ENCODE data around the gene LRP1. TPM values are rescaled to one million over a fixed set of nuclear protein-coding genes. Genes with fewer than 3 reads are reported as not detected.

LRP1 gene
- total and polyA plus RNA-seq, 2 of the 13 experiments (the other 11 are each of a cell fraction or from before 2014, with no cell fraction given): 14.7 to 30.8 TPM

- H3K27me3 ChIP-seq (ENCODE audit: control insufficient read depth in 1 of 2, insufficient read depth in 2 of 2, low read length in 2 of 2): no peaks in the 10 kb centered on the region
- BruUV-seq (replicated peaks): TSS peak; percentile 18
- POLR2A ChIA-PET: interaction anchor here (0.8 to 4.7 kb wide), 5 partner anchors 31 to 69 kb away, joined by 3 to 36 read pairs (median 5); partner anchors contain the start of genes LRP1, SHMT2 and STAT6
- peaks cover 61 to 90% of the 10 kb centered on the region in 2 experiments for H3K36me3 ChIP-seq (replicated peaks in 1 of 2; ENCODE audit: control insufficient read depth in 1 of 2, insufficient read depth in 2 of 2, low read length in 2 of 2)
- no peak overlapping the region for H3K27ac ChIP-seq (ENCODE audit: extremely low read length, insufficient read depth, low read length)
- ATAC-seq: no peak
- 100% methylated on average over 14 of the region's 20 CpGs for WGBS (ENCODE audit: low lambda C conversion rate)
- no peak for DNase-seq (ENCODE audit: low spot score)
- H3K4me1 ChIP-seq (ENCODE audit: insufficient read depth, low read length): no peaks in the 10 kb centered on the region
- H3K9me3 ChIP-seq (ENCODE audit: low read length): no peaks in the 10 kb centered on the region
- CTCF ChIA-PET (ENCODE audit: low intra/inter-chr PET ratio, low total read pairs): no interaction called here
- in situ Hi-C loops (cut with HindIII; ENCODE audit: extremely low pct_ligation_motif_present, low pct_unique_long_range_greater_than_20kb): no loop called here
- no peaks in the 10 kb centered on the region for H3K79me2 ChIP-seq (ENCODE audit: insufficient read depth, low read length)
- H2AFZ ChIP-seq (ENCODE audit: low read length): no peak overlapping the region
- no peak overlapping the region for H3K4me2 ChIP-seq (ENCODE audit: low read depth, low read length)
- TF ChIP-seq ZNF564 (CRISPR knock-in tag; IDR thresholded peaks at IDR 0.05): no peak
- TF ChIP-seq AGO2 (optimal IDR thresholded peaks at IDR 0.05; ENCODE audit: low read depth, low read length): peak; percentile 81
- no peak for TF ChIP-seq ZNF10 (CRISPR knock-in tag; IDR thresholded peaks at IDR 0.05; ENCODE audit: borderline replicate concordance, low read depth)
- no peak overlapping the region for H3K9ac ChIP-seq (ENCODE audit: insufficient read depth, low read depth, low read length)
- intact Hi-C loops (cut with micrococcal nuclease; ENCODE audit: unreplicated experiment): no loop called here
- no peak for FAIRE-seq
- no peaks in the 10 kb centered on the region; the same call in 1 of the 2 replicates for H4K20me1 ChIP-seq (ENCODE audit: insufficient read depth, low read length)
- no peak overlapping the region for H3K4me3 ChIP-seq (replicated peaks in 1 of 3; ENCODE audit: insufficient read depth in 1 of 3, low read depth in 2 of 3, low read length in 3 of 3)
These were observed 52.2 kb downstream of the LRP1 start for GRCh38 chr12:57180321-57180989.

GRCh38 chr12:57181072-57181471 is 52.8 kb downstream of the LRP1 start:
- no peak for FAIRE-seq
- Histone ChIP-seq H2AFZ (ENCODE audit: low read length) (no peak overlapping the region), H3K4me1 (ENCODE audit: insufficient read depth, low read length) (no peaks in the 10 kb centered on the region), H3K27ac (ENCODE audit: extremely low read length, insufficient read depth, low read length) (no peak overlapping the region), H3K9ac (ENCODE audit: insufficient read depth, low read depth, low read length) (no peak overlapping the region), H4K20me1 (ENCODE audit: insufficient read depth, low read length) (no peaks in the 10 kb centered on the region; the same call in 1 of the 2 replicates), H3K79me2 (ENCODE audit: insufficient read depth, low read length) (no peaks in the 10 kb centered on the region), H3K9me3 (ENCODE audit: low read length) (no peaks in the 10 kb centered on the region), H3K4me2 (ENCODE audit: low read depth, low read length) (no peak overlapping the region), H3K4me3 (replicated peaks in 1 of 3; ENCODE audit: insufficient read depth in 1 of 3, low read depth in 2 of 3, low read length in 3 of 3) (no peak overlapping the region), H3K27me3 (ENCODE audit: control insufficient read depth in 1 of 2, insufficient read depth in 2 of 2, low read length in 2 of 2) (no peaks in the 10 kb centered on the region), H3K36me3 (replicated peaks in 1 of 2; ENCODE audit: control insufficient read depth in 1 of 2, insufficient read depth in 2 of 2, low read length in 2 of 2) (peaks cover 61 to 90% of the 10 kb centered on the region in 2 experiments)
- CTCF ChIA-PET (ENCODE audit: low intra/inter-chr PET ratio, low total read pairs): interaction anchor here (4.0 kb wide), 1 partner anchor 57 kb away, joined by 37 read pairs; no protein-coding TSS in a partner anchor
- in situ Hi-C loops (cut with HindIII; ENCODE audit: extremely low pct_ligation_motif_present, low pct_unique_long_range_greater_than_20kb) (no loop called here), intact Hi-C loops (cut with micrococcal nuclease; ENCODE audit: unreplicated experiment) (no loop called here)
- BruUV-seq (replicated peaks): no TSS peak
- POLR2A ChIA-PET: interaction anchor here (0.8 to 4.7 kb wide), 5 partner anchors 31 to 69 kb away, joined by 3 to 36 read pairs (median 5); partner anchors contain the start of genes LRP1, SHMT2 and STAT6
- no peak for DNase-seq (ENCODE audit: low spot score)
- WGBS (ENCODE audit: low lambda C conversion rate): 95% methylated on average over 2 of the region's 9 CpGs
- no peak for ATAC-seq
- TF ChIP-seq ZNF644 (CRISPR knock-in tag; IDR thresholded peaks at IDR 0.05; ENCODE audit: low read depth) (no peak), POLR2A (IDR thresholded peaks at IDR 0.05; ENCODE audit: insufficient read depth in 1 of 2, low read depth in 2 of 2, low read length in 2 of 2) (0 out of 4 replicates have a peak, but pooled peaks of 1 of the 2 experiments have one; percentile 12)

Data from HepG2 (cell line).